HG03432 (cell line): Measurements from ENCODE around the gene SLC2A13.
"Not testable (repeated sequence)": the region's sequence is repeated elsewhere in the genome, so short reads cannot be mapped to it uniquely, and the experiment has no call there.

Experiments used
- ATAC-seq: cut with Tn5 transposase; IDR thresholded peaks from one replicate; pipeline ENCODE4 v1.9.1; 2021; ENCODE audit warnings: mild to moderate bottlenecking, moderate library complexity; ENCODE audit not compliant: unreplicated experiment

The SLC2A13 gene

GRCh38 chr12:40044396-40044795 is 61.5 kb downstream of the SLC2A13 start:
- ATAC-seq = no peak

DNA sequence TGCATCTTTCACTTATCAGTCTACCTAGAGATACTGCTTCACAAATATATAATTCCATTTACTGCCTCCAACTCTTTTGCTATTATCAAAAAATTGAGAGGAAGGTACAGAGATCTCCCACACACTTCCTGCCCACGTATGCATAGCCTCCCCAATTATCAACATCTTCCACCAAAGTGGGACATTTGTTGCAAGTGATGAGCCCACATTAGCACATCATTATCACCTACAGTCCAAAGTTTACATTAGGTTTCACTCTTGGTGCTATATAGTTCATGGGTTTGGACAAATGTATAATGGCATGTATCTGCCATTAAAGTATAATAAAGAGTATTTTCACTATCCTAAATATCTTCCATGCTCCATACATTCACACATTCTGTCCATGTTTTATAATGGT is 66.3 kb downstream of the SLC2A13 start:
- no peak for ATAC-seq

GRCh38 chr12:40038619-40039018 is 67.3 kb downstream of the SLC2A13 start:
- ATAC-seq = no peak

GRCh38 chr12:40034712-40035111 is 71.2 kb downstream of the SLC2A13 start:
- ATAC-seq = no peak

DNA sequence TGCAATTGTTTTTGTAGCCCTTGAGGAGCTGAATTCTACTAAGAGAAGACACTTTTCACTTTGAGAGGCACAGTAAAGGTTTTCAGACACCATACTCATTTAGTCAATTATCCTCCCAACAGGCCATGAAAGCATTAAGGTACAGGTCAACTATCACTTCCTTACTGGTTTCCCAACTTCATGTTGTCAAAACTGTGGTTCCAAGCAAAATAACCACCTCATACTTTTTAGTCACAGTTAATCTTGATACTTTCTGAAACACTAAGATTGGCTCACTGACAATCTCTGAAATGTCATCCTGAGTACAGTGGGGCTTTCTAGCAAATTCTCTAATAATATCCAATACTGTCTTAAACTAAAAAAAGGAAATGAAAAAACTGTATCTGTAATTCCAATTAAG is 71.7 kb downstream of the SLC2A13 start:
- ATAC-seq = no peak

GRCh38 chr12:40033242-40033630 is 72.6 kb downstream of the SLC2A13 start:
- ATAC-seq = no peak

DNA sequence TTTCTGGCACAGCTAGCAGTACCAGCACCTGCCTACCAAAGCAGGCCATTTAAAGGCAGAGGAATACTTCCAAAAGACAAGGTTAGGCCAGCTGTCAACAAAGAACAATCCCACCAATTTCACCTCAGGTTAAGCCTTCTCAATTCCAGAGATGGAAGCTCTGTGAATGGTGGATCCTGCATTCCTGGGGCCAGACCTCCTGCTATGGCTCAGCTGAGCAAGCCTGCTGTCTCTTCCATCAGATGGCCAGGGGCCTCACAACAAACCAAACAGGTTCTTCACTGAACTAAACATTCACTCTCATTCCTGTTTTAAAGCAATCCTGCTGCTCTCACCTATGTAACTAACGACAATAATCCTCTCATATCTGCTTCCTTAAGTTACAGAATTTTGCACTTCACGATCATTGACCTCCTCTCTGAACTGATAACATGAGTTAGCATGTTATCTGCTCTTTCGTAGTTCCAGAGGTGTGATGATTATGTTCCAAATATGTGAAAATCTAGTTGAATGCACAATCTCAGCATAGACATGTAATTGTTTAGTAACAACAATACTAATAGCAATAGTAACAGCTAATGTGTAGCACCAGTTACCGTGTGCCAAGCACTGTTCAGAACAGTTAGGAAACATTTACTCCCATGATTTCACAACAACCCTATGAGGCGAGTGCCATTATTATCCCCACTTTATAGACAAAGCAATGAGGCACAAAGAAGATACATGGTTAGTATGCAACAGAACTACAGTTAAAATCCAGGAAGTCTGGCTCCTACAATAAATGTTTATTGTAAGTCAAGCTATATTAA is 73.2 kb downstream of the SLC2A13 start:
- no peak for ATAC-seq

GRCh38 chr12:40031965-40032364 is 73.9 kb downstream of the SLC2A13 start:
- no peak for ATAC-seq

- ATAC-seq = not testable (repeated sequence)
Measured at GRCh38 chr12:40030970-40031369, 74.9 kb downstream of the SLC2A13 start.

- no peak for ATAC-seq
Measured at GRCh38 chr12:40028296-40028695, 77.6 kb downstream of the SLC2A13 start.

- ATAC-seq = no peak
Measured at GRCh38 chr12:40022850-40023249, 83.0 kb downstream of the SLC2A13 start.

- ATAC-seq = no peak
Measured at GRCh38 chr12:40020261-40020691, 85.6 kb downstream of the SLC2A13 start.

DNA sequence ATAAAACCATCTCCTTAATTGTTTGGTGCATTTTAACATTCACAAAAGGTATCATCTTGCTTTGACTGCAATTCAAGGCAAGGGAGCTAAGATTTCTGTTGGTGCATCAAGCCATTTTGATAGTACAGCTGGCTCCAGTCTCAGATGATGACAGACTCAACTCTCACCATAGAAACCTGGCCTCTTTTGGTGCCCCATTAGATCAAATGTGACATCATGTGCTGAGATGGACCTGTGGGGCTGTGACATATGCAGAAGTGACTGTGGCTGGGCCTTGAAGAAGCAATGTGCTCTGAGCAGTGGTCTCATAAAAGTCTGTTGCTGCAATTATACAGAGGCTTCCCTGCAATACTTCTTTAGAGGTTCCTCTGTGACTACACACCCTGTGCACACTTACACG is 88.4 kb downstream of the SLC2A13 start:
- ATAC-seq = no peak

DNA sequence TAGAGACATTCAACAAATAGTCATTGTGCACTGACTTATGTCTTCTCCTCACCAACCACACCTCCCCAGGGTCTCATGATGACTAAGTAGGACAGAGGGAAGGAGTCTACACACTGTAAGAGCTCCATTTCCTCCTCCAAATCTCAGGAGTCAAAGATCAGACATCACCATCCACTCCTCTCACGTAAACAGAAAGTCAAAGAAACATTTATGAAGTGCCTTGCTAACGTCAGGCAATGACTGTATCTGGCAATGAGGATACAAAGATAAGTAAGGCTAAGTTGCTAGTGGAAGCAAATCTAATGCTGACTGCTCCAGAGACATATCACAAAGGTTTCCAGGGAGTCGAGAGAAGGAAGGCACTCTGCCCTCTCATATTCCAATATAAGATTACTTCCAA is 88.9 kb downstream of the SLC2A13 start:
- peak; percentile 46 for ATAC-seq

DNA sequence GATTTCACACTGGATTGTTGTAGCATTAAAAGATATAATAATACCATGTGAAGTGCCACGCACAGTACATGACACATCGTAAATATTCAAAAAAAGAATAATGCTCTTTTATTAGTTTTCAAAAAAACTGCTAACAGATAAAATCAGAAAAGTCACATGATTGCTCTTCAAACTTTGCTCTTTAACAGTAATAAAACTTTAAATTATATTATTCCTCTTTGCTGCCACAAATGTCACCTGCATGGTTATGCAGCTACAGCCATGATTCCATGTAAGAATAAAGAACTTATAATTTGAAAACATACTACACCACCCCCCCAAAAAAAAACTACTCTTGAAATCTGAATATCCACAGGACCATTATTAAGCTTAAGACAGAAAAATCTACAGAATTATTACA is 90.0 kb downstream of the SLC2A13 start:
- ATAC-seq = no peak

- no peak for ATAC-seq
Measured at GRCh38 chr12:40015345-40015744, 90.5 kb downstream of the SLC2A13 start.

DNA sequence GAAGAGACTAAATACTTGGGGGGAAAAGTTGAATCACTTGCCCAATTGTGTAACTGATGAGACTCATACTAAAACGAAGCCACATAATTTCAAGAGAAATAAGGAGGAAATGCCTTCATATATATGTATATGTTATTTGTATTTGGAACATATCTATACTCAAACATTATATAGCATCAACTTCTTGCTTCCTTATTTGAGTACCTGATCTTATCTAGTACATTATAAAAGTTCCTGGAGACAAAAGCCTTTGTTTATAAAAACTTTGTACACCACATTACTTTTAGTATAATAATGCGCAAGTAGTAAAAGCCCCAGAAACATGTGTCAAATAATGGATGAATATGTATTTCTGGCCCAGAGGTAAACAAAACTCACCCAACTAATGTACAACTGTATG is 92.0 kb downstream of the SLC2A13 start:
- no peak for ATAC-seq

DNA sequence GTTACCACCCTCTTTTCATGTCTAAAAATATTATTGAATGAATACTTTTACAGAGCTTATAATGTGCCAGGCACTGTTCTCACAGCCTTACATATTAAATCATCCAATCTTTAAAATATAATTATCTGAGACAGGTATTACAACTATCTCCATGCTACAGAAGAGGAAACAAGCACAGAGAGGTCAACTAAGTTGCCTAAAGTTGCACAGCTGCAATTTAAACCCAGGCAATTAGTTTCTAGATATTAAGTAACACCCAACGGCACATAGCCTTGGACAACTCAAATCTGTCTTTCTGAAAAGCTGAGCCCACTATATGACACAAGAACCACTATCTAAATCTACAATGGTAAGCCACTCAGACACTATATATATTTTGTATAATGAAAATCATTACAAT is 92.6 kb downstream of the SLC2A13 start:
- ATAC-seq = no peak

- no peak for ATAC-seq
Measured at GRCh38 chr12:40012711-40013110, 93.2 kb downstream of the SLC2A13 start.

DNA sequence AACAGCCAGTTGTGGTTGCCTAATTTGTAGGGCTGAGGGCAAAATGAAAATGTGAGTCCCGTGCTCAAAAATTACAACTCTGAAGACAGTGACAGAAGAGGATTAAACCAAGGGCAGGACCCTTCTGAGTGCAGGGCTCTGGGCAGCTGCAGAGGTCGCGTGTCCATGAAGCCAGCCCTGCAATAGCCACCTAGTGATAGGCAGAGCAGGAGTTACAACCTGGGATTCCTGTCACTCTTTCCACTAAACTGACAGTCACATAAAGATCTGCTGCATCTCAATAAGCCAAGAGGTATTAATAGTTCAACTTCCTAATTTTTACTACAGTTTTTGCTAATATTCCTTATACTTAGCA is 94.1 kb downstream of the SLC2A13 start:
- ATAC-seq = peak; percentile 19

DNA sequence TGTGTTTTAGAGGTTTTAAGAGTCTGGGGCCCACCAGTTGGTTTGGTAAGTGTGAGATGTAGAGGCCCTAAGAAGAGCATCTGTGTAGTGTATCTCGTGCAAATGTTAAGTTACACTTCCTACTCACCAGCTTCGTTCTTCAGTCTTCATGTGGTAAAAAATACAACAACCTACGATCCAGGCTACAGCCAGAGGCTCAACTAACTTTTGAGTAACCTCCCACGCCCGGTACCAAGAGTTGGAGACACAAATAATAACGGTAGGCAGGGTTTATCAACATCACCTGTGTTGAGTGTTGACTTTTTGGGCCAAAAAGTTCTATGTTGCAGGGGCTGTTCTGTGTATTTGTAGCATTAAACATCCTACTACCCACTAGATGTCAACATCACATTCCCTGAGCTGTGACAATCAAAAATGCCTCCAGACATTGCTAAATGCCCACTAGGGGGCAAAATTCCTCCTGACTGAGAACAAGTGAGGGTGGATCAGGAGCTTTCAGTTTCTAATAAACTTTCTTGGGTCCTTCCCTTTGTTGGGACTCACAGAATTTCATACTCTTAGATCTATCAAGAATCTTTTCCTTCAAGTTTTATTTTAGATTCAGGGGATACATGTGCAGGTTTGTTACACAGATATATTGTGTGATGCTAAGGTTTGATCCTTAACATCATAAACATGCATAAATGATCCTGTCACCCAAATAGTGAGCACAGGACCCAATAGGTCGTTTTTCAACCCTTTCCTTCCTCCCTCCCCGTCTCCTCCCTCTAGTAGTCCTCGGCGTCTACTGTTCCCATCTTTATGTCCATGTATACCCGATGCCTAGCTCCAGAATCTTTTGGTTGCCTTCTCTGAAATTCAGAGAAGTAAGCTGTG is 94.7 kb downstream of the SLC2A13 start:
- peak; percentile 97 for ATAC-seq
